Measurements from ENCODE around the gene MICU1. TPM values are rescaled to one million over a fixed set of nuclear protein-coding genes. Genes with fewer than 3 reads are reported as not detected.

Gene MICU1
- total RNA-seq, 1 experiment from 2014 or later, result 46.9 TPM

GRCh38 chr10:72351479-72351878, 274.4 kb downstream of the MICU1 start:
- no peaks in the 10 kb centered on the region for H3K27me3 ChIP-seq (ENCODE audit: control insufficient read depth, insufficient read depth, low read length)
- no peak overlapping the region for H3K27ac ChIP-seq (ENCODE audit: low read length)
- DNase-seq (ENCODE audit: low read depth, low spot score) (no peak), ATAC-seq (no peak)
- intact Hi-C loops (cut with micrococcal nuclease; ENCODE audit: unreplicated experiment), result no loop called here
- in situ Hi-C loops (cut with HindIII; ENCODE audit: low pct_unique_long_range_greater_than_20kb, low sequenced_read_pairs), result no loop called here
- no peak overlapping the region for H3K4me3 ChIP-seq (ENCODE audit: low read depth in 2 of 2, low read length in 2 of 2)
- ChIA-PET CTCF (no interaction called here), POLR2A (no interaction called here)
- peaks cover 14% of the 10 kb centered on the region for H3K4me1 ChIP-seq (ENCODE audit: control insufficient read depth, insufficient read depth, low read length)
- peaks cover 5% of the 10 kb centered on the region; the same call in 1 of the 2 replicates for H3K36me3 ChIP-seq (ENCODE audit: control insufficient read depth, insufficient read depth, low read length)
- no peaks in the 10 kb centered on the region for H3K9me3 ChIP-seq (ENCODE audit: control insufficient read depth, insufficient read depth, low read depth, low read length)
- BruUV-seq (replicated peaks), result no TSS peak
- TF ChIP-seq SIN3A (IDR thresholded peaks at IDR 0.05; ENCODE audit: borderline replicate concordance, insufficient read depth, low read depth, low read length), result no peak
- no peak for TF ChIP-seq POLR2AphosphoS5 (IDR thresholded peaks at IDR 0.05; ENCODE audit: low read depth, low read length)
- no peak for TF ChIP-seq CTCF (IDR thresholded peaks at IDR 0.05)
- no peak for TF ChIP-seq TCF7L2 (IDR thresholded peaks at IDR 0.05; ENCODE audit: low read depth, low read length)
- no peak for TF ChIP-seq REST (IDR thresholded peaks at IDR 0.05; ENCODE audit: insufficient read depth in 1 of 2, low read depth in 2 of 2, low read length in 1 of 2)

- Histone ChIP-seq H3K4me3 (ENCODE audit: low read depth in 2 of 2, low read length in 2 of 2) (no peak overlapping the region), H3K4me1 (ENCODE audit: control insufficient read depth, insufficient read depth, low read length) (peaks cover 10% of the 10 kb centered on the region), H3K9me3 (ENCODE audit: control insufficient read depth, insufficient read depth, low read depth, low read length) (no peaks in the 10 kb centered on the region), H3K27ac (ENCODE audit: low read length) (no peak overlapping the region), H3K27me3 (ENCODE audit: control insufficient read depth, insufficient read depth, low read length) (no peaks in the 10 kb centered on the region), H3K36me3 (ENCODE audit: control insufficient read depth, insufficient read depth, low read length) (peaks cover 5% of the 10 kb centered on the region; the same call in 1 of the 2 replicates)
- ATAC-seq, result no peak
- DNase-seq (ENCODE audit: low read depth, low spot score), result no peak
- POLR2A ChIA-PET, result interaction anchor here (1.5 kb wide), 1 partner anchor 11 kb away, joined by 6 read pairs; no protein-coding TSS in a partner anchor
- in situ Hi-C loops (cut with HindIII; ENCODE audit: low pct_unique_long_range_greater_than_20kb, low sequenced_read_pairs), result no loop called here
- TF ChIP-seq SIN3A (IDR thresholded peaks at IDR 0.05; ENCODE audit: borderline replicate concordance, insufficient read depth, low read depth, low read length), result no peak
- TF ChIP-seq CTCF (IDR thresholded peaks at IDR 0.05), result no peak
- no peak for TF ChIP-seq REST (IDR thresholded peaks at IDR 0.05; ENCODE audit: insufficient read depth in 1 of 2, low read depth in 2 of 2, low read length in 1 of 2)
- no peak for TF ChIP-seq TCF7L2 (IDR thresholded peaks at IDR 0.05; ENCODE audit: low read depth, low read length)
- intact Hi-C loops (cut with micrococcal nuclease; ENCODE audit: unreplicated experiment), result no loop called here
- BruUV-seq (replicated peaks), result no TSS peak
- CTCF ChIA-PET, result interaction anchor here (0.6 kb wide), 1 partner anchor 18 kb away, joined by 6 read pairs; no protein-coding TSS in a partner anchor
Observed at GRCh38 chr10:72349438-72349837, 276.4 kb downstream of the MICU1 start.
